Mesothelial cell of epicardium (in vitro differentiated cells): ENCODE data around the gene TLK1. TPM values are rescaled to one million over a fixed set of nuclear protein-coding genes. Genes with fewer than 3 reads are reported as not detected.

ENCODE experiments used
- DNase-seq, 2 experiments: peaks; one replicate each; pipeline ENCODE4 v3.0.0; 2021; ENCODE audit warnings: low spot score in 2 of 2; ENCODE audit not compliant: unreplicated experiment in 2 of 2
- H3K27ac Mint-ChIP-seq: 2 replicates; pipeline ENCODE4 v1.8.0; 2021; ENCODE audit warnings: mixed read lengths
- H3K27me3 Mint-ChIP-seq: 2 replicates; pipeline ENCODE4 v1.8.0; 2021; ENCODE audit warnings: low read depth, mixed read lengths
- H3K36me3 Mint-ChIP-seq: 2 replicates; pipeline ENCODE4 v1.8.0; 2021; ENCODE audit warnings: mixed read lengths
- H3K4me1 Mint-ChIP-seq: 2 replicates; pipeline ENCODE4 v1.8.0; 2021; ENCODE audit warnings: mixed read lengths
- H3K4me3 Mint-ChIP-seq: 2 replicates; pipeline ENCODE4 v1.8.0; 2021; ENCODE audit warnings: mild to moderate bottlenecking, moderate library complexity, mixed read lengths
- H3K9me3 Mint-ChIP-seq: 2 replicates; pipeline ENCODE4 v1.8.0; 2021; ENCODE audit warnings: mixed read lengths
- total RNA-seq: library from RNA; stranded (reverse); gene quantifications from 3 replicates; pipeline ENCODE4 v1.2.1, GENCODE V29; 2021
- TF ChIP-seq, protein P1 (sequence below): fragments of 200-600 bp; sonication (generic); IDR thresholded peaks from one replicate; pipeline ENCODE4 v1.5.0; 2021; ENCODE audit warnings: antibody characterized with exemption; ENCODE audit not compliant: unreplicated experiment

TLK1 gene
- total RNA-seq, 1 donor from 2014 or later, result 72.0 TPM

DNA sequence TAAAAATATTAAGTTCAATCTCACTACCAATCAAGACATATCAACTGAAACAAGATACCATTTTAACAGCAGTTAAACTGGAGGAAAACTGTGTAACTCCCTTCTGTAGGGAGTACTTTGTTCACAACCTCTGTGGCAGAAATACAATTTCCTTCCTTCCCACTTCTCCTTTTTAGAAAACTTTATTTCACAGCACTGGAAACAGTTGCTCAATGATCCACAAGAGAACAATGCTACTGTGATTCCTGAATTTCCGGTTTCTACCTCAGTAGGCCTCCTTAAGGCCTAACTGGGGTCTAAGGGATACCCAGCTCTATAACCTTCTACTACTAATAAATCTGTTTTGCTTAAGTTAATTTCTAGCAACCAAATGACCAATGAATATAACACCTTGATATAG is 14.1 kb downstream of the TLK1 start:
- TF ChIP-seq, protein P1, sequence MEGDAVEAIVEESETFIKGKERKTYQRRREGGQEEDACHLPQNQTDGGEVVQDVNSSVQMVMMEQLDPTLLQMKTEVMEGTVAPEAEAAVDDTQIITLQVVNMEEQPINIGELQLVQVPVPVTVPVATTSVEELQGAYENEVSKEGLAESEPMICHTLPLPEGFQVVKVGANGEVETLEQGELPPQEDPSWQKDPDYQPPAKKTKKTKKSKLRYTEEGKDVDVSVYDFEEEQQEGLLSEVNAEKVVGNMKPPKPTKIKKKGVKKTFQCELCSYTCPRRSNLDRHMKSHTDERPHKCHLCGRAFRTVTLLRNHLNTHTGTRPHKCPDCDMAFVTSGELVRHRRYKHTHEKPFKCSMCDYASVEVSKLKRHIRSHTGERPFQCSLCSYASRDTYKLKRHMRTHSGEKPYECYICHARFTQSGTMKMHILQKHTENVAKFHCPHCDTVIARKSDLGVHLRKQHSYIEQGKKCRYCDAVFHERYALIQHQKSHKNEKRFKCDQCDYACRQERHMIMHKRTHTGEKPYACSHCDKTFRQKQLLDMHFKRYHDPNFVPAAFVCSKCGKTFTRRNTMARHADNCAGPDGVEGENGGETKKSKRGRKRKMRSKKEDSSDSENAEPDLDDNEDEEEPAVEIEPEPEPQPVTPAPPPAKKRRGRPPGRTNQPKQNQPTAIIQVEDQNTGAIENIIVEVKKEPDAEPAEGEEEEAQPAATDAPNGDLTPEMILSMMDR, result no peak
- no peak for DNase-seq
- H3K9me3 Mint-ChIP-seq, result peaks cover 11% of the 10 kb centered on the region

DNA sequence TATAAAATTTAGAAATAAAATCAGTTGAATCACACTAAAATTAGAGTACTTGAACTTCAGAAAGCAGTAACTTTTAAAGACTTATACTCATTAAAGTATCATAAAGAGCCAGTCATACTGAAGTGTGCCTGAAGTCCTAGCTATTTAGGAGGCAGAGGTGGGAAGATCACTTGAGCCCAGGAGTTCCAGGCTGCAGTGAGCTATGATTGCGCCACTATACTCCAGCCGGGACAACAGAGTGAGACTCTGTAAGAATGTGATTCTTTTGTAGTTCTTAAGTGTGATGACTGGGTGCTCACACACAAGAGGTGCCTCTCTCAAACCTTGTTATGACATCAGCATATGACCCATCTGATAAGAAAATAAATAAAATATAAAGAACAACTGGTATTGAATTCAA is 14.6 kb downstream of the TLK1 start:
- Mint-ChIP-seq H3K9me3 (peaks cover 11% of the 10 kb centered on the region), H3K36me3 (peaks cover 6% of the 10 kb centered on the region), H3K27me3 (no peaks in the 10 kb centered on the region), H3K4me1 (peaks cover 15% of the 10 kb centered on the region), H3K4me3 (no peak overlapping the region), H3K27ac (no peak overlapping the region)
- no peak for DNase-seq
- TF ChIP-seq, protein P1, result no peak

More for the DNA sequence above, 14.1 kb downstream of the TLK1 start:
- peaks cover 6% of the 10 kb centered on the region for H3K36me3 Mint-ChIP-seq
- H3K27me3 Mint-ChIP-seq, result no peaks in the 10 kb centered on the region
- peaks cover 11% of the 10 kb centered on the region for H3K4me1 Mint-ChIP-seq
- peak overlapping the region; percentile 89 for H3K27ac Mint-ChIP-seq
- H3K4me3 Mint-ChIP-seq, result no peak overlapping the region

DNA sequence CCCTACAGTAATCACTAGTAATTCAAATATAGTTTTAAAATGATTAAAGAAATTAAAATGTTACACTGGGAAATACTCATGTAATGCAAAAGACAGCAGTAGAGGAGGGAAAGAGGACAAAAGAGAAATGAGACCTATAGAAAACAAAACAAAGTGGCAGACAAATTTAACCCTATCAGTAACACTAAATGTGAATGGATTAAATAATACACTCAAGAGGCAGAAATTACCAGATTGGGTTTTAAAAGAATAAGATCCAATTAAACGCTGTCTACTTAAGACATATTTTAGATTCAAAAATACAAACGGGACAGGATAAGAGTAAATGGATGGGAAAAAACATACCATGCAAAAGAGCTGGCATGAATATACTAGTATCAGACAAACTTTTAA is 17.0 kb downstream of the TLK1 start:
- Mint-ChIP-seq H3K9me3 (peaks cover 11% of the 10 kb centered on the region), H3K4me1 (peaks cover 20% of the 10 kb centered on the region), H3K36me3 (peaks cover 8% of the 10 kb centered on the region), H3K27me3 (no peaks in the 10 kb centered on the region), H3K27ac (peak overlapping the region; percentile 28), H3K4me3 (no peak overlapping the region)
- TF ChIP-seq, protein P1, result no peak
- DNase-seq, result no peak

DNA sequence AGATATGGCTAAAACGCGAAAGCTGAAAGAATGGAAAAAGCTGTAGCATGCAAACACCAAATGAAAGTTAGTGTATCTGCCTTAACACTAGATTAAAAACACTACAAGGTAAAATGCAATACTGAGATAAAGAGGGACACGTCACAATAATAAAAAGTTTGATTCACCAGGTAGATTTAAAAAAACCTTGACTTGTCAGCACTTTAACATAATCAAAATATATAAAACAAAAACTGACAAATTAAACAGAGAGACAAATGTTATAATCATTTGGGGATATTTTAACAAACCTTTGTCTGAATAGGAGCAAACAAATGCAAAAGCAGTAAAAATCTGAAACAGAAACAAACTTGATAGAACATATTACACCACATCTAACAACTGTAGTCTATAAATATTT is 18.3 kb downstream of the TLK1 start:
- Mint-ChIP-seq H3K27me3 (no peaks in the 10 kb centered on the region), H3K36me3 (peaks cover 8% of the 10 kb centered on the region), H3K27ac (no peak overlapping the region), H3K4me3 (no peak overlapping the region), H3K4me1 (peaks cover 21% of the 10 kb centered on the region), H3K9me3 (peaks cover 11% of the 10 kb centered on the region)
- DNase-seq, result no peak
- TF ChIP-seq, protein P1, result no peak

DNA sequence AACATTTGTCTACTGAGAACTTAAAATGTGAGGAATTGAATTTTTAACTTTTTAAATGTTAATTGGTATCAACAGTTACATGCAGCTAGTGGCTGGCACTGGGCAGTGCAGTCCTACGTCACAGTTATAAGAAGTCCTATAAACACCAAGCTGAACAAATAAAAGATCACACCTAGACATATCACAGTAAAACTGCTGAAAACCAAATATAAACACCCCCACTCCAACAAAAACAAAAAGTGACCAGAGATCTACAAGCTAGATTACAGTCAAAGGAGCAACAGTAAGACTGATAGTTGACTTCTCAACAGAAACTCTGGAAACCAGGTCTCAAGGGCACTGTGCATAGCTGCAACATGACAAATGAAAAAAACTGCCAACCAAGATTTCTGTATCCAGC is 19.4 kb downstream of the TLK1 start:
- TF ChIP-seq, protein P1, result no peak
- Mint-ChIP-seq H3K27me3 (no peaks in the 10 kb centered on the region), H3K9me3 (peaks cover 11% of the 10 kb centered on the region), H3K4me1 (peaks cover 12% of the 10 kb centered on the region), H3K4me3 (no peak overlapping the region), H3K36me3 (peaks cover 8% of the 10 kb centered on the region), H3K27ac (peak overlapping the region; percentile 17)
- DNase-seq, result no peak

DNA sequence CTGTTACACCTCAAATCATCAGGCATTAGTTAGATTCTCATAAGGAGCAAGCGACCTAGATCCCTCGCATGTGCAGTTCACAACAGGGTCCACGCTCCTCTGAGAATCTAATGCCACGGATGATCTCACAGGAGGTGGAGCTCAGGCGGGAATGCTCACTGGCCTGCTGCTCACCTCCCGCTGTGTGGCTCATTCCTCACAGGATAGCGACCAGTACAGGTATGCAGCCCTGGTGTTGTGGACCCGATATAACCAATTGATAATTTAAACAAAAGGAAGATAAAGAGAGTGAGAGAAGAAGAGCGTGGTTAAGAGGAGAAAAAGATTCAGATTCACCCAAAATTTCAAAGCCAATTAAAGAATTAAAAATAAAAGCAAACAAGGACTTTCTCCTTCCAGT is 20.8 kb downstream of the TLK1 start:
- H3K9me3 Mint-ChIP-seq, result peaks cover 11% of the 10 kb centered on the region
- TF ChIP-seq, protein P1, result no peak
- no peak overlapping the region for H3K27ac Mint-ChIP-seq
- no peaks in the 10 kb centered on the region for H3K27me3 Mint-ChIP-seq
- peaks cover 8% of the 10 kb centered on the region for H3K36me3 Mint-ChIP-seq
- no peak overlapping the region for H3K4me3 Mint-ChIP-seq
- DNase-seq, result no peak
- peaks cover 15% of the 10 kb centered on the region for H3K4me1 Mint-ChIP-seq
